Measurements from ENCODE around the gene SLC49A4. TPM values are rescaled to one million over a fixed set of nuclear protein-coding genes. Genes with fewer than 3 reads are reported as not detected.
A peak's percentile ranks its signal among the peaks of the same experiment; 100 is the strongest.

SLC49A4 gene
- total RNA-seq, 1 experiment from 2014 or later, result 24.2 TPM

DNA sequence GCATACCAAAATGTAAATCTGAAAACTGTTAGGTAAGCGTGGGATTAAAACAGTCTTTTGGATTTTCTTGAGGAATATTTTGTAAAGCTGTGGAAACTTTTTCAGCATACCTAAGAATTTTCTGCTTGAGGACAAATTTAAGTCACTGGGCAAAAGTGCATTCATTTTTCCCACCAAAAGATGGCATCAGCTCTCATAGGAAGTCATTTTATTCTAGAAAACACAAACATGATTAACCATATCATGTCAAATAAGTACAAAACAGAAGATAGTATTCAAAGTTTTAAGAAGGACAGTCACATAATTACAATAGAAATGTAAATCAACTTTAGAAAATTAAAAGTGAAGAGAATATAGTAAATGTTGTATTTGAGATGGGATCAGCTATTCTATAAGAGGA lies 63.5 kb downstream of the SLC49A4 start:
- peak; percentile 15 for DNase-seq (ENCODE audit: low read depth)

DNA sequence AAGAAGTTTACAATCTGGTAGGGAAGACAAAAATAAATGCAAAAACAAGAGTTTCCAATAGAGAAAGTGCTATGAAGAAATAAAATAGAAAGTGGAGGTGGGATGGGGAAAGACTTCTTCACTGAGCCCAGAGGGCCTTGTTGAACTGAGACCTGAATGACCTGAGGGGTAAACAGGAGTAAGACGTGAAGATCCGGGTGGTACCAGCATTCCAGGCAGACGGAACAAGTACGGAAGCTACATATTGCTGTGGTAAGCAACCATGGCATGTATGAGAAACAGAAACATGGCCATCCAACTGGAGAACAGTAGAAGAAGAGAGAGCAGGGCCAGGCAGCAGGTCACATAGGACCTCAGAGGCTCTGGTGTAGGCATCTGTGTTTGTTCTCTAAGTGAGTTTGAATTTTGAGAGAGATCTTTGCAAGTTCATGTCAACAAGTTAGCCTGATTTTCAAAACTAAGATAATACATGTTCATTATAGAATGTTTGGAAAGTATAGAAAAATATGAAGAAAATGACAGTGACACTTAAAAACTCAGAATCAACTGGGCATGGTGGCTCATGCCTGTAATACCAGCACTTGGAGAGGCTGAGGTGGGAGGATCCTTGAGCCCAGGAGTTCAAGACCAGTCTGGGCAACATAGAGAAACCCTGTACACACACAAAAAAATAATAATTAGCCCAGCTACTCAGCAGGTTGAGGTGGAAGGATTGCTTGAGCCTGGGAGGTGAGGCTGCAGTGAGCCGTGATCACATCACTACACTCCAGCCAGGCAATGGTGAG lies 64.3 kb downstream of the SLC49A4 start:
- no peak for DNase-seq (ENCODE audit: low read depth)

DNA sequence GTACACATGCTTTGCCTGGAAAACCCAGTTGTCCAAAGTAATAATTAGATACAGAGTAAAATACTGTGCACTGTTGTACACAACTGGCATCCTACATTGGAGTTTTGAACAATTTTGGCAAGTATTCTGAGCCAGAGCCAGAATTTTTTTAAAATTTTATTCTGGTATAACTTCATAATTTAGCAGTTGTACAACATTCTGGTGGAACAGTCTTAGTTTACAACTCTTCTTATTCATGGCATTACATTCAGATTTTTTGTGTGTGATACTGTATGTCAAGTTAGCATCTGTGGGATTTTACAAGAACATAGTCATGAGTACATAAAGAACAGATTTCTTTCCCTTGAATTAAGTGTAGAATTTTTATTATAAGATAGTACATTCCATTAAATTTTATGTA lies 67.5 kb downstream of the SLC49A4 start:
- no peak for DNase-seq (ENCODE audit: low read depth)

DNA sequence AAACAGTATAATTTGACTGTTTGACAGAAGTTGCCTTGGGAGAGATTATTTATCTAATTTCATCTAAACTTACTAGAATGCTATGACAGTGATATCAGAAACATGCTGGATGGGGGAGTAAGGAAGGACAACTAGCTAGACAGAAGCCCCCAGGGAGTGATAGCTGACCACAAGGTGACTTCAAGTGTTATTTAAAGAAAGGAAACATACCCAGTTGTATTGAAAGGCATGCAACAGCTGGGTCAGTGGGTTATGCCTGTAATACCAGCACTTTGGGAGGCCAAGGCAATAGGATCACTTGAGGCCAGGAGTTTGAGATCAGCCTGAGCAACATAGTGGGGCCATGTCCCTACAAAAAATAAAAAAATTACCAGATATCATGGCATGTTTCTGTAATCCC lies 69.6 kb downstream of the SLC49A4 start:
- peak; percentile 43 for DNase-seq (ENCODE audit: low read depth)

DNA sequence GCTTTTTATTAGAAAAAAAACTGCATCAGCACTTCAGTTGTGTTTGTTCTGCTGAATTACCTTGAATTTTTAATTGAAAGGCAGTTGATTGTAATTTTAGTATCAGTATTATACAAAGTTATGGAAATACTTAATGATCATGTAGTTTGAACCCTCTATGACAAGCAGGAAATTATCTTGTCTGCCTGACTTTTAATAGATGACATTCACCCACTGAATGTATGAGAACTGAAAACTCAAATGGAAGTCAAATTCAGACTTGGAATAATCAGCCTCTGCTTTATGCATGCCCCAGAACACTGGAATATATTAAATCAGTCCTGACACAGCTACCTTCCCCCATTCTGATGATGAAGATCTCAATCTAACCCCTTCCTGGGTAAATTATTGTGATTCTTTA lies 73.5 kb downstream of the SLC49A4 start:
- DNase-seq (ENCODE audit: low read depth), result no peak

DNA sequence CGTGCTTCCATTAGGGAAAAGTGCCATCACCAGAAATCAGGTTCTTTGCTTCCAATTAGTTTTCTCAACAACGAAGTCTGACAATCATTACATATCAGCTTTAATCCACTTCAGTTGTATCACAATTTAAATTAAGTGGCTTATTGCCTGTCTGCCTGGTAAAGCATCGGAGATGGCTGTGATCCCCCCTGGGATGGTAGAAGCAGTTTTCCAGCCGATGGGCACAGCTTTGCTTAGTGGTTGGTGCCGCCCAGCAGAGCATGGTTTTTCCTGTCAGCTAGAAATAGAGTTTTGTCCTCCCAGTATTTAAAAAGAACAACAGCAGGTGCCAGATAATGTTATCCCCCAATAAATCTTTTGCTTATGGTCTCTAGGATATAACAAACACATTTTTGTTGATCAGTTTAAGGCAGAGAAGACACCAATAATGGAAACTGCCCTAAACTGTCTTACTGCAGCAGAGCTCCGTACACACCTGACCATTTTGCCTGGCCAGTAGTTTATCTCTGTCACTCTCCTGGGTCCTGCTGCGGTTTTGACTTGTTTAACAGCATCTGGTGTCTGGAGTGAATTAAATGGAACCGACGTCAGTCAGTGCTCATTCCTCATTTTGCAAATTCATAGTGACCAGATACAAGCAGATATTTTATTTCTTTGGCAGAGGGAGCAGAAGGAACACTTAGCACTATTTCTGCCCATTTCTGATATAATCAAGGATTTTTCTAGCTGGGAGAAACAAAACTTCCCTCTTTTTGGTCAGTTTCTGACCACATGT lies 79.1 kb downstream of the SLC49A4 start:
- DNase-seq (ENCODE audit: low read depth), result no peak

DNA sequence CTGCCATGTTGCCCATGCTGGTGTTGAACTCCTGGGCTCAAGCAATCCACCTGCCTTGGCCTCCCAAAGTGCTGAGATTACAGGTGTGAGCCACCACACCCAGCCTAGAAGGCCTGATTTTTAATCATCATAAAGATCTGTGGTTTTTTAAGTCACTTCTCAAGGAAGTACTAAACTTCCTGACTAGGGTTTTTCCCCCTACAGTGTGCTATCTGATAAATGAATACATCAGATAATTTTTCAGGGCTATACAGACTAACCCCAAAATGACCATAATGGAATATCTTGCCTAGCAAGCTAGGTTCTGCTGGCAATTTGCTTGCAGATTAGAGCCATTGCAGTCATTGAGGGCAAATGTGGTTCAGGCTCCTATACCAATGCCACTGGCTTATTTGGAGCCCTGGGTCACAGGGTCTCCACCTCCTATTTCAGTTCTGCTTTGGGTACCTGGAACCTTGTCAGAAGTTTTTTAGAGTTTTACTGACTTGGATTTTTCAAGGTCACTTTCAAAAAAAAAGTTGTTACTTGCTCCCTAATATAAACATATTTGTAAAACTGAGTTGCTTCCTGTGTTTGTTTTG lies 80.8 kb downstream of the SLC49A4 start:
- no peak for DNase-seq (ENCODE audit: low read depth)

DNA sequence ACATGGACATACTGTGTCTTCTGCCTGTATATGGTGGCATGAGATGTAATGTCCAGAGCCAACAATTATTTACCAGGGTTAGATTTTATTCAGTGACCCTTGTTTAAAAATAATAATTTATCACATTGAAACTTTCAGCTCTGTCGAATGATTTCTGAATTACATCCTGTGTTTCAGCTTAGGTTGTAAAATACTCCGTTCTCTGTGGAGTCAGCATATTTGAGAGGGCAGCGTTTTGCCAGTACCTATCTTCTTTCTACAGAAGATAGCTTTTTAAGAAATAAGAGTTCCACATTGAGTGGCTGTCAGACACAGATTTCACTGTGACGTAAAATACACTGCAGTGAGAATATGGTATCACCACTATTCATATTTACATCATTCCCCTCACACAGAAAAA lies 85.3 kb downstream of the SLC49A4 start:
- DNase-seq (ENCODE audit: low read depth), result no peak

DNA sequence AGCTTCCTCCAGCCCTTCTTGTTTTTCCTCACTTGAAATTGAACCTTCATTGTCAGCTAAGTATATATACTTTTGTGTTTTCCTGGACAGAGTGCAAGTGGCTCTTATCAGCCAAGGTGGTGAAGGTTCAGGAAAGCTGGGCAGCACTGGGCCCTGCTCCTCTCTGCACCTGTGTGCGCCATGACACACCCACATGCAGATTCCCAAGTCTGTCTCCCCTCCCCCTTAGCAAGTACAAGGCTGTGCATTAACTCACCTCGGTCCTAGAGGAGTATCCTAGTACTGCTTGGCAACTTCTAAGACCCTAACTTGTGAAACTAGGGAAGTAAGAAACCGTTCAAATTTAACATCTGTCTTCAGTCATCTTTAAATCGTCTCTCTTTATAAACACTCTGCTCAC lies 85.8 kb downstream of the SLC49A4 start:
- no peak for DNase-seq (ENCODE audit: low read depth)

DNA sequence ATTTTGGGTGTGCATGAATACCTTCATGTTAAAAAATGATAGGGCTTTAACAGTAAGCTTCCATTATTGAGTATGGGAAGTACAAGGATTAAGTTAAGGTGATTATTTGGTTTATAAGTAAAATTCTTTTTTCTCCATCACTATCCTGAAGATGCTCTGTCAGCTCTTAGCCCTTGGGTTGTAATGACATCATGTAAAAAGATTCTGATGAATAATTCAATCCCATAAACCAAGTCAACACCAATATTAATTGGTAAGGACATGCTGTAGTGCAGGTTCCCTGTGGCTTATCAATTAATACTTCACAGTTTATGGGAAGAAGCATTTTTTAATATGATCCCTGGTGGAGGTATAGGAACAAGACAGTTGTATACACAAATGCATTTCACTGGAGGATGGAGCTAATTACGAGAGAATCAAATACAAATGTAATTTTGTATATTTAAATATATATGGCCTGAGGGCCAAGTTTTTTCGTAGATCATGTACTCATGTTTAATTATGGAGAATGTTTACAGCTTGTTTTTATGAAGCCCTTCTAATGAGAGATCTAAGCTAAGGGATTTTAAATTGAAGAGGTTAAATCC lies 87.6 kb downstream of the SLC49A4 start:
- DNase-seq (ENCODE audit: low read depth), result no peak

DNA sequence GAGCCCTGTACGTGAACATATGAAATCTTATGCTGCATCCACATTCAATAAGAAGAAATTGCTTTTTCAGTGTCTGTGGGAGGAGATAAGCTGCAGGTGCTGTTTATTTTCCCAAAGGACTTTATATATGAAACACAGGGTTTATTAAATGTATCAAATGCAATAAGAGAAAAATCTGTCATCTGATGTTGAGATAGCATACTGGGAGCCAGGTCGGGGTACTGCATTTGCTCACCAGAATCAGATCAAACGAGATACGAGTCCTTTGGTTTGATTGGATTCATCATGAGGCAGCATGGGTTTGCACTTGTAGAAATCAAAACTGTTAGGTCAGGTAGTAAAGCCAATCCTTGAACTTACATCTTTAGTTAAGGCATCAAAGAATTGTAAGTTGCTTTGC lies 91.4 kb downstream of the SLC49A4 start:
- no peak for DNase-seq (ENCODE audit: low read depth)

DNA sequence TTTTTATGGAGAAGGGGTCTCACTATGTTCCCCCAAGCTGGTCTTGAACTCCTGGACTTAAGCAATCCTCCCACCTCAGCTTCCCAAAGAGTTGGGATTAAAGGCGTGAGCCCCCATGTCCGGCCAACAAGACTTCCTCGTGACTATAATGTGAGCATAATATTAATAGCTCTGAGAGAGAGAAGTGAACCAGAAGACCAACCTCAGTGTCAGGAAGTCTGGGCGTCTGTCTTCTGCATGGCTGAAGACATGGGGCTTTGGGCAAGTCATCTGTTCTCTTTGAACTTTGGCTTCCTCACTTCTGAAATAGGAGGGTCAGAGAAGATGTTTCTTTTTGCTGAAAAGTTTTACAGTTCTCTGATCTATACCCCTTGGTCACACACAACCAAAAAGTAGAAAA lies 92.1 kb downstream of the SLC49A4 start:
- DNase-seq (ENCODE audit: low read depth), result no peak

DNA sequence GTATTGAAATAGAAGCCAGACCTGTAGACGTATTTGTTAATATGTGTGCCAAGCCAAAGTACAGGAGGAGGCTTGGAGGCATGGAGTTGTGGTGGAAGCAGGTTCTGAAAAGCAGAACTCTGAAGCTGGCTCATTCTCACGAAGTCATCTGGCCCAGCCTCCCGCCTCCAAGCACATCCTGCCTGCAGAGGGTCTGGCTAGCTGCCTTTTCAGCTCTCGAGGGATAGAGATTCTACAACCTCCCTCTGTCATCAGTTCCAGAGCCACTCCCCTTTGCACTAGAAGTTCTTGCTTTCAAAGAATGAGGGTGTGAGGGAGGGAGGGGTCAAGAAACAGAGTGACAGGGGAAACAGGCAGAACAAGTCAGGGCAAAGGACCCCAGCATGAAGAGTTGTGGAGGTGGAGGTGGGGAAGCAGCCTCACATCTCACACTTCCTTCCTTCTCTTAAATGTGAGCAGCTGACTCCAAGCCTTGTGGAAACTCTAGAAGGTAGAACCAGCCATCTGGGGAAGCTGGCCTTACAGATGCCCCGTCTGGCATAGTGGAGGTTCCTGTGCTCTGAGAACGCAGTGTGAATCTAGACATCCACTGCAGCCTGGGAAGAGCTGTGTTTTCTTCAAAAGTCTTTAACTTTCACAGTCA lies 95.3 kb downstream of the SLC49A4 start:
- DNase-seq (ENCODE audit: low read depth), result peak; percentile 42

DNA sequence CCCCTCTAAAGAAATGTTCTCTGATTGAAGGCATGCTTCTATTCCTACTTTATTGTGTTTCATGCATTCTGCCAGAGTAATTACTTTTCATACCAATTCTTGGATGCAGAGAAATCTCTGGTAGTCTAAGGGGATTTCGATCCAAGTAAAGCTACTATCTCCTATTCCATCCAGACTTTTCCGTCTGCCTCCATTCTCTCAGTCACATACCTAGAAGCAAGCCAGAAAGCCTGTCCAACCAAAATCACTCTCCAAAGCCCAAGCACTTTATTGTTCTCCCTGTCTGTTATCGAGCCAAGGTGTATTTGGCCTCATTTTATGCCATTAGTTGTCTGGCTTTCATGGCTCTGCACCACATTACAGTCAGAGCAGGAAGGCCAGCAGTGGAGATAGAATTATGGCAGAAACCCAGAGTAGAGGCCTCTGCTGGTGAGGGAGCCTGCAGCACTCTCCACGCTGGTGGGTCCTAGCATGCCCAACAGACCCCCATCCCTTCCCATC lies 95.9 kb downstream of the SLC49A4 start:
- DNase-seq (ENCODE audit: low read depth), result no peak

DNA sequence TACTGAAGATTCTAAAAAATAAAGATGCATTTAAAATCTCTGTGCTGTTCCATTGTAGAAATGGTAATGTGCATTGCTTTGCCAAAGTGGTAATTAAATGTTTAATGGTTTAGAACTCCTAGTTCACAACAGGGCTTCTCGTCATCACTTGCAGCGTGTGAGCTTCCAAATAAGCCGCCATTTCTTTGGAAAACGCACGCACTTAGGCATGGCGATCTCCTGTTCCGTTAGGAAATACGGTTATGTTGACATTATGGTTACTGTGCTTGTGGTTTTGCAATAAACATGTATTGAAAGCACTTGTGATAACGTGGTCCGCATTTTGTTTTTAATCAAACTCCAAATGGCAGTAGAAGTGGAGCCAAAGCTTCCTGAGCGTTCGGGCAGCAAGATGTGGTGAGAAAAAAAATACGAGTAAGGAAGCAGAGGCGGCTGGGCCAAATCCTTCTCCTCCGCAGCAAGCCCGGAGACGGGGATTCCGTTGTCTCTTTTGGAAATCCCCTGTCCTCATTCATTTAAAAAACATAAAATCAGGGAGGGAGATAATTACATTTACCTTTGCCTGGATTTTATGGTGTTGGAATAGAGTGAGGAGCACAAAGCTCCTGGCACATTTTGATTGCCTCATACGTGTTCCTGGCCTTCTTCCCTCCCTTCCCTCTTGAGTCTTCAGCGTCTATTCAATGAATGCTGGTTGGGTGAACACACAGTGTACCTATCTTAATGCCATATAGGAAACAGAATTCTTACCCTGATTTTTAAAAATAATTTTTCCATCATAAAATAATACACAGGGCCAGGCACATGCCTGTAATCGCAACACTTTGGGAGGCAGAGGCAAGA lies 97.5 kb downstream of the SLC49A4 start:
- DNase-seq (ENCODE audit: low read depth), result no peak

DNA sequence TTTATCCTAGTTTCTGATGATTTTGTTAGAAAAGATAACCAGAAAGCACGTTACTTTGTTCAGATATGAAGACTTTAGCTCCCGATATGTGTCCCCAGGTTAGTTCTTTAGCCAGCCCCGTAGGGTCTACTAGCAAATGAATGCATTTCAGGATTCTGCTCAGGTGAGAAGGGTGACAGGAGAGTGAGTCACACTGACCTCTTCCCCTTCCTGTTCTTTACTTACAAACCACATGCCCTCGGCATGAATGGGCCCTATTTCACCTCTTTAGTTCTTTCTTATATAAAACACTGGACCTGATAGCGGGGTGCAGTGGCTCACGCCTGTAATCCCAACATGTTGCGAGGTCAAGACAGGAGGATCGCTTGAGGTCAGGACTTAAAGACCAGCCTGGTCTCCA lies 98.4 kb downstream of the SLC49A4 start:
- DNase-seq (ENCODE audit: low read depth), result no peak

DNA sequence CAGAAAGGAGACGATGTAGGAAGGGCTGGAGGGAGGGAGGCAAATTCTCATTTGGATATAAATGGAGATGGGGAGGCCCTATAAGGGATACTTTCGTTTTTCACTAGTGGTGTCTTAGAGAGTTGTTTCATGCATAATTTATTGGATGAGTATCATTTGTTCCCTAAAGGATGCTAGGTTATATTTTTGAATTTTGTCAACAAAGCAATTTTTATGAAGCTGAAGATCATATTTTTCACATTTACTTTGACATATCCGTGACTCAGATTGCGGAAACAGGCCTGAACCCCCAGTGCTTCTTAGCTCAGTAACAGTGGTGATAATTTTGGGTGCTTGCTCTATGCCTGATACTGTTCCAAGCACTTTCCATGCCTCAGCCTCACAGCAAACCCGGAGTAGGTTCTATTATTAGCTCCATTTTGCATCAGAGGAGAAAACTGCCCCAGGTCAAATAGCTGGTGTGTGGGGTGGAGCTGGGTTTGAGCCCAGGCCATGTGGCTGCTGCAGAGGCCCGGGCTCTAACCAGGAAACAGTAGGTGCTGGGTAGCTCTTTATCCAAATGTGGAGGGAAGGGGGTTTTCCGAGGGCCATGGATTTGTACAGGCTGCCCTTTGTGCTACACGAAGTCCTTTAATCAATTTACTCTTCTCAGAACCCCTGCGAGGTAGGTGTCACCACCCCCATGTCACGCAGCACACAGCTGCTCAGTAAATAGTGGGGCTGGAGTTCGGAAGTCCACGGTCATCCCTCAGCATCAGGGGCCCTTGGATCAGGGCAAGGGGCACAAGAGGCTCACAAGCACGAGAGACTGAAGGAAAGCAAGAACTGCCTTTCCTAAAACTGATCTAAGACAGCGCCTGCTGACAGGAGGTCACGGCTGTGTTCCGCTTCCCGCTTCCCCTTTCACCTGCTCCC lies 99.1 kb downstream of the SLC49A4 start:
- DNase-seq (ENCODE audit: low read depth), result no peak

DNA sequence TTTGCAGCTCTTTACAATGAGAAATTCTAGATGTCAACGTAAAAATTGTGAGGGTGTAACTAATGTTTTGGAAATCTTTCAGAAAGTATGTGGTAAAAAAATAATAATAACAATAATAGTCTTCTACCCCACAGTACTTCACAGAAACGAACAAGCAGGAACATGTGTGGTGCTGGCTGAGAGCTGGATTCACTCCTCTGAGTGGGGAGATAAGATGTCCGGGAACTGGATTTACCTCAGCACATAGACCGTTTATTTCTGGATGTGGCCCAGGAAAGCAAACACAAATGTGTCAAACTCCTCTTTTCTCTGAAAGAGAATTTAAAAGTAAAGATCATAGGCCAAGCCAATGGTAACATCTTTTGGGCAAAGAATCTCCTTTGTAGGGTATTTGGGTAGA lies 103.4 kb downstream of the SLC49A4 start:
- no peak for DNase-seq (ENCODE audit: low read depth)

DNA sequence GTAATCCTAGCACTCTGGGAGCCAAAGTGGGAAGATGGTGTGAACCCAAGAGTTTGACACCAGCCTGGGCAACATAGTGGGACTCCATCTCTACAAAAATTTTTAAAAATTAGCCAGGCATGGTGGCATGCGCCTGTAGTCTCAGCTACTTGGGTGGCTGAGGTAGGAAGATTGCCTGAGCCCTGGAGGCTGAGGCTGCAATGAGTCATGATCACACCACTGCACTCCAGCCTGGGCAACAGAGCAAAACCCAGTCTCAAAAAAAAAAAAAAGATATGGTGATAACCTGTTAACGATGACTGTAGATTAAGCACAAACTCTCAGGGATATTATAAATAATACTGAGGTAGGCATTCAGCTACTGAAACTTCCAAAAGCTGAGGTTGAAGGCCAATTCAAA lies 107.5 kb downstream of the SLC49A4 start:
- DNase-seq (ENCODE audit: low read depth), result no peak

DNA sequence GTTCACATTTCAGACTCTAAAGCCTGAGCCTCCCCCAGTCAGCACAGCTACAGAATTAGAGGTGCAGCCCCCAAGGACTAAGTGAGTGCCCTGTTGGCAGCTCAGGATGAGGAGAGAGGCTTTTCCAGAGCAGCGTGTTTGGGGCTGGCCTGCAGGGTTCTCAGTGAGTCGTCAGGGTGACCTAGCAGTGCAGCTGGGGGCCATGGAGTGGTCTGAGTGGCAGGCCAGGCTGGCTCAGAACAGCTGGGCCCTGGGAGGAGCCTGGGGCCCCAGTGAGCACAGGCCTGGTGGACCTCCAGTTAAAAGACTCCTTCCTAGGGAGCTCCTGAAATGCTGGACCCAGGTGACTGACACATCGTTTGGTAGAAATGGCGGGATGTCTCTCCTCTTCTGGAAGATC lies 108.3 kb downstream of the SLC49A4 start:
- peak; percentile 10 for DNase-seq (ENCODE audit: low read depth)

All from LHCN-M2 (cell line).